K562 (cell line): Measurements from ENCODE around the gene MGA. TPM values are rescaled to one million over a fixed set of nuclear protein-coding genes. Genes with fewer than 3 reads are reported as not detected.

Experiments
- CXXC5 ChIP-seq: fragments of 250-450 bp; sonication (Bioruptor Pico); IDR thresholded peaks from 2 replicates; pipeline ENCODE4 v1.8.0; 2022; ENCODE audit warnings: inconsistent platforms, mild to moderate bottlenecking, moderate library complexity
- TEAD1 ChIP-seq, 2 experiments: fragments of 450-650 bp in 1 of 2; sonication (generic) in 1 of 2; formaldehyde crosslinking; IDR thresholded peaks; 2 replicates each; pipeline versions ENCODE4 v1.4.0 to v1.8.0; 2020 to 2022; ENCODE audit warnings: mild to moderate bottlenecking in 2 of 2, missing genetic modification reagents in 1 of 2
- ZNF24 ChIP-seq: fragments of 450-650 bp; IDR thresholded peaks from 2 replicates; pipeline ENCODE4 v1.6.1; 2016
- ZNF77 ChIP-seq: fragments of 250-450 bp; sonication (Bioruptor Pico); IDR thresholded peaks from 2 replicates; pipeline ENCODE4 v1.5.0; 2020
- polyA plus RNA-seq, 8 experiments: library from polyadenylated mRNA; depleted of rRNA in 4 of 8; stranded (reverse) in 5 of 8; unstranded in 3 of 8; fragments of >200 nt; fragmentation: Nextera tagmentation in 2 of 8; fragmentation: Illumina TruSeq in 1 of 8; extraction: Ambion mirVana in 2 of 8; extraction: Trizol in 1 of 8; gene quantifications; 2 replicates each; pipeline versions ENCODE4 v1.2.1 to v1.2.3, GENCODE V29; 2011 to 2014; ENCODE audit warnings: inconsistent platforms in 1 of 8, missing spikeins in 1 of 8
- total RNA-seq, 7 experiments: library from RNA; depleted of rRNA in 6 of 7; stranded (reverse); fragments of >200 nt in 6 of 7; fragmentation: Illumina TruSeq in 2 of 7; extraction: Trizol in 2 of 7; gene quantifications; 2 replicates each; pipeline versions ENCODE4 v1.2.1 to v1.2.3, GENCODE V29; 2011 to 2021; ENCODE audit warnings: low replicate concordance in 1 of 7
- TF ChIP-seq, protein P1 (sequence below), 2 experiments: fragments of 450-650 bp; conservative IDR thresholded peaks; 2 replicates each; pipeline ENCODE4 v1.6.1; 2017; ENCODE audit warnings: mild to moderate bottlenecking in 2 of 2, moderate library complexity in 2 of 2
- TF ChIP-seq, protein P2 (sequence below): fragments of 450-650 bp; IDR thresholded peaks from 2 replicates; pipeline ENCODE4 v1.7.1; 2018; ENCODE audit warnings: mild to moderate bottlenecking, low read depth; ENCODE audit not compliant: partially characterized antibody
- TF ChIP-seq, protein P3 (sequence below): fragments of 250-450 bp; sonication (Bioruptor Pico); IDR thresholded peaks from 2 replicates; pipeline ENCODE4 v1.4.0; 2020
- TF ChIP-seq, protein P4 (sequence below): fragments of 200-800 bp; sonication (Bioruptor generic); IDR thresholded peaks from 2 replicates; pipeline ENCODE4 v1.6.1; 2016; ENCODE audit warnings: missing genetic modification characterization, missing compliant biosample characterization
- TF ChIP-seq, protein P5 (sequence below): fragments of 250-450 bp; sonication (Bioruptor Pico); IDR thresholded peaks from 2 replicates; pipeline ENCODE4 v1.8.0; 2022; ENCODE audit warnings: moderate library complexity, mild to moderate bottlenecking, inconsistent platforms

Gene MGA
- total and polyA plus RNA-seq, 9 of the 15 experiments (the other 6 are each of a cell fraction or from before 2014, with no cell fraction given) = 4.7 to 56.1 (median 21.1) TPM

DNA sequence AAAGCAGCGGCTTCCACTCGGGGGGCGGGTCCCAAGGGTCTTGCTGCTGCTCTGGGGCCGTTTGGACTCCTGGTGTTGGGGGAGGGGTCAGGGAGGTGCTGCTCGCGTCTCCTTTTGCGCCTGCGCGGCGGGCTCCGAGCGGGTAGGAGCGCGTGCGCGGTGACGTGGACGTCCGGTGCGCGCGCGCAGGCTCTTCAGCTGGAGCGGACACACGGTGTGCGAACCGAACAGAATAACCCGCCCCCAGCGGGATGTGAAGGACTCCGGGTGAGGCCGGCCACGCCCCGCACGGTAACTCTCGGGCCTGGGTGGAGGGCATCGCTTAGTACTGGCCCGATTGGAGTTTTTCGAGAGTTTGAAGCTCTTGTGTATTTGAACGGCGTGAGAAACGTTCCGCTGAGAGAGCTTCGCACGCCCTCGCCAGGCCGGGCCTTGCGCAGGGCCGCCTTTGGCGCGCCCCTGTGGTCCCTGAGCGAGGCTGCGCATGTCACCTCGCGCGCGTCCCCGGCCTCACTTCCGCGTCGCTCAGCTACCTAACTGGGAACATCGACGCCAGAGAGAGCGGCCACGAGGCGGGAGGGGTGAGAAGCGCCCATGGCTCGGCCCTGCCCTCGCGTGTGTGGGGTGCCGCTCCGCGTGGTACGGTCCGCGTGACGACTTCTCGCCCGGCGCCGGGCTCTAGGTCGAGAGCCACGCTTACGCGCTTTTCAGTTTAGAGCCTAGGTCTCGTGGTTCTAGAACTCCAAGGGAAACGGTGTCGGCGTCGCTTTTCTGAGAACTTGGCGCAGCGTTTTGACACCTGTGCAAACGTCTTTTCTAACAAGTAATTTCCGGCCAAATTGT lies at the start of gene MGA (continued):
- TF ChIP-seq, protein P1, sequence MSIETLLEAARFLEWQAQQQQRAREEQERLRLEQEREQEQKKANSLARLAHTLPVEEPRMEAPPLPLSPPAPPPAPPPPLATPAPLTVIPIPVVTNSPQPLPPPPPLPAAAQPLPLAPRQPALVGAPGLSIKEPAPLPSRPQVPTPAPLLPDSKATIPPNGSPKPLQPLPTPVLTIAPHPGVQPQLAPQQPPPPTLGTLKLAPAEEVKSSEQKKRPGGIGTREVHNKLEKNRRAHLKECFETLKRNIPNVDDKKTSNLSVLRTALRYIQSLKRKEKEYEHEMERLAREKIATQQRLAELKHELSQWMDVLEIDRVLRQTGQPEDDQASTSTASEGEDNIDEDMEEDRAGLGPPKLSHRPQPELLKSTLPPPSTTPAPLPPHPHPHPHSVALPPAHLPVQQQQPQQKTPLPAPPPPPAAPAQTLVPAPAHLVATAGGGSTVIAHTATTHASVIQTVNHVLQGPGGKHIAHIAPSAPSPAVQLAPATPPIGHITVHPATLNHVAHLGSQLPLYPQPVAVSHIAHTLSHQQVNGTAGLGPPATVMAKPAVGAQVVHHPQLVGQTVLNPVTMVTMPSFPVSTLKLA (conservative IDR thresholded peaks at IDR 0.05) = peak; percentile 93 to 95
- TF ChIP-seq CXXC5 = peak; percentile 94
- TF ChIP-seq, protein P2, sequence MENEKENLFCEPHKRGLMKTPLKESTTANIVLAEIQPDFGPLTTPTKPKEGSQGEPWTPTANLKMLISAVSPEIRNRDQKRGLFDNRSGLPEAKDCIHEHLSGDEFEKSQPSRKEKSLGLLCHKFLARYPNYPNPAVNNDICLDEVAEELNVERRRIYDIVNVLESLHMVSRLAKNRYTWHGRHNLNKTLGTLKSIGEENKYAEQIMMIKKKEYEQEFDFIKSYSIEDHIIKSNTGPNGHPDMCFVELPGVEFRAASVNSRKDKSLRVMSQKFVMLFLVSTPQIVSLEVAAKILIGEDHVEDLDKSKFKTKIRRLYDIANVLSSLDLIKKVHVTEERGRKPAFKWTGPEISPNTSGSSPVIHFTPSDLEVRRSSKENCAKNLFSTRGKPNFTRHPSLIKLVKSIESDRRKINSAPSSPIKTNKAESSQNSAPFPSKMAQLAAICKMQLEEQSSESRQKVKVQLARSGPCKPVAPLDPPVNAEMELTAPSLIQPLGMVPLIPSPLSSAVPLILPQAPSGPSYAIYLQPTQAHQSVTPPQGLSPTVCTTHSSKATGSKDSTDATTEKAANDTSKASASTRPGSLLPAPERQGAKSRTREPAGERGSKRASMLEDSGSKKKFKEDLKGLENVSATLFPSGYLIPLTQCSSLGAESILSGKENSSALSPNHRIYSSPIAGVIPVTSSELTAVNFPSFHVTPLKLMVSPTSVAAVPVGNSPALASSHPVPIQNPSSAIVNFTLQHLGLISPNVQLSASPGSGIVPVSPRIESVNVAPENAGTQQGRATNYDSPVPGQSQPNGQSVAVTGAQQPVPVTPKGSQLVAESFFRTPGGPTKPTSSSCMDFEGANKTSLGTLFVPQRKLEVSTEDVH = peak; percentile 71
- peak; percentile 58 for TF ChIP-seq ZNF24
- TF ChIP-seq, protein P3, sequence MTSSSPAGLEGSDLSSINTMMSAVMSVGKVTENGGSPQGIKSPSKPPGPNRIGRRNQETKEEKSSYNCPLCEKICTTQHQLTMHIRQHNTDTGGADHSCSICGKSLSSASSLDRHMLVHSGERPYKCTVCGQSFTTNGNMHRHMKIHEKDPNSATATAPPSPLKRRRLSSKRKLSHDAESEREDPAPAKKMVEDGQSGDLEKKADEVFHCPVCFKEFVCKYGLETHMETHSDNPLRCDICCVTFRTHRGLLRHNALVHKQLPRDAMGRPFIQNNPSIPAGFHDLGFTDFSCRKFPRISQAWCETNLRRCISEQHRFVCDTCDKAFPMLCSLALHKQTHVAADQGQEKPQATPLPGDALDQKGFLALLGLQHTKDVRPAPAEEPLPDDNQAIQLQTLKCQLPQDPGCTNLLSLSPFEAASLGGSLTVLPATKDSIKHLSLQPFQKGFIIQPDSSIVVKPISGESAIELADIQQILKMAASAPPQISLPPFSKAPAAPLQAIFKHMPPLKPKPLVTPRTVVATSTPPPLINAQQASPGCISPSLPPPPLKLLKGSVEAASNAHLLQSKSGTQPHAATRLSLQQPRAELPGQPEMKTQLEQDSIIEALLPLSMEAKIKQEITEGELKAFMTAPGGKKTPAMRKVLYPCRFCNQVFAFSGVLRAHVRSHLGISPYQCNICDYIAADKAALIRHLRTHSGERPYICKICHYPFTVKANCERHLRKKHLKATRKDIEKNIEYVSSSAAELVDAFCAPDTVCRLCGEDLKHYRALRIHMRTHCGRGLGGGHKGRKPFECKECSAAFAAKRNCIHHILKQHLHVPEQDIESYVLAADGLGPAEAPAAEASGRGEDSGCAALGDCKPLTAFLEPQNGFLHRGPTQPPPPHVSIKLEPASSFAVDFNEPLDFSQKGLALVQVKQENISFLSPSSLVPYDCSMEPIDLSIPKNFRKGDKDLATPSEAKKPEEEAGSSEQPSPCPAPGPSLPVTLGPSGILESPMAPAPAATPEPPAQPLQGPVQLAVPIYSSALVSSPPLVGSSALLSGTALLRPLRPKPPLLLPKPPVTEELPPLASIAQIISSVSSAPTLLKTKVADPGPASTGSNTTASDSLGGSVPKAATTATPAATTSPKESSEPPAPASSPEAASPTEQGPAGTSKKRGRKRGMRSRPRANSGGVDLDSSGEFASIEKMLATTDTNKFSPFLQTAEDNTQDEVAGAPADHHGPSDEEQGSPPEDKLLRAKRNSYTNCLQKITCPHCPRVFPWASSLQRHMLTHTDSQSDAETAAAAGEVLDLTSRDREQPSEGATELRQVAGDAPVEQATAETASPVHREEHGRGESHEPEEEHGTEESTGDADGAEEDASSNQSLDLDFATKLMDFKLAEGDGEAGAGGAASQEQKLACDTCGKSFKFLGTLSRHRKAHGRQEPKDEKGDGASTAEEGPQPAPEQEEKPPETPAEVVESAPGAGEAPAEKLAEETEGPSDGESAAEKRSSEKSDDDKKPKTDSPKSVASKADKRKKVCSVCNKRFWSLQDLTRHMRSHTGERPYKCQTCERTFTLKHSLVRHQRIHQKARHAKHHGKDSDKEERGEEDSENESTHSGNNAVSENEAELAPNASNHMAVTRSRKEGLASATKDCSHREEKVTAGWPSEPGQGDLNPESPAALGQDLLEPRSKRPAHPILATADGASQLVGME (CRISPR knock-in tag) = peak; percentile 74; the same call in 1 of the 2 replicates
- TF ChIP-seq ZNF77 (CRISPR knock-in tag) = no peak
- TF ChIP-seq, protein P4, sequence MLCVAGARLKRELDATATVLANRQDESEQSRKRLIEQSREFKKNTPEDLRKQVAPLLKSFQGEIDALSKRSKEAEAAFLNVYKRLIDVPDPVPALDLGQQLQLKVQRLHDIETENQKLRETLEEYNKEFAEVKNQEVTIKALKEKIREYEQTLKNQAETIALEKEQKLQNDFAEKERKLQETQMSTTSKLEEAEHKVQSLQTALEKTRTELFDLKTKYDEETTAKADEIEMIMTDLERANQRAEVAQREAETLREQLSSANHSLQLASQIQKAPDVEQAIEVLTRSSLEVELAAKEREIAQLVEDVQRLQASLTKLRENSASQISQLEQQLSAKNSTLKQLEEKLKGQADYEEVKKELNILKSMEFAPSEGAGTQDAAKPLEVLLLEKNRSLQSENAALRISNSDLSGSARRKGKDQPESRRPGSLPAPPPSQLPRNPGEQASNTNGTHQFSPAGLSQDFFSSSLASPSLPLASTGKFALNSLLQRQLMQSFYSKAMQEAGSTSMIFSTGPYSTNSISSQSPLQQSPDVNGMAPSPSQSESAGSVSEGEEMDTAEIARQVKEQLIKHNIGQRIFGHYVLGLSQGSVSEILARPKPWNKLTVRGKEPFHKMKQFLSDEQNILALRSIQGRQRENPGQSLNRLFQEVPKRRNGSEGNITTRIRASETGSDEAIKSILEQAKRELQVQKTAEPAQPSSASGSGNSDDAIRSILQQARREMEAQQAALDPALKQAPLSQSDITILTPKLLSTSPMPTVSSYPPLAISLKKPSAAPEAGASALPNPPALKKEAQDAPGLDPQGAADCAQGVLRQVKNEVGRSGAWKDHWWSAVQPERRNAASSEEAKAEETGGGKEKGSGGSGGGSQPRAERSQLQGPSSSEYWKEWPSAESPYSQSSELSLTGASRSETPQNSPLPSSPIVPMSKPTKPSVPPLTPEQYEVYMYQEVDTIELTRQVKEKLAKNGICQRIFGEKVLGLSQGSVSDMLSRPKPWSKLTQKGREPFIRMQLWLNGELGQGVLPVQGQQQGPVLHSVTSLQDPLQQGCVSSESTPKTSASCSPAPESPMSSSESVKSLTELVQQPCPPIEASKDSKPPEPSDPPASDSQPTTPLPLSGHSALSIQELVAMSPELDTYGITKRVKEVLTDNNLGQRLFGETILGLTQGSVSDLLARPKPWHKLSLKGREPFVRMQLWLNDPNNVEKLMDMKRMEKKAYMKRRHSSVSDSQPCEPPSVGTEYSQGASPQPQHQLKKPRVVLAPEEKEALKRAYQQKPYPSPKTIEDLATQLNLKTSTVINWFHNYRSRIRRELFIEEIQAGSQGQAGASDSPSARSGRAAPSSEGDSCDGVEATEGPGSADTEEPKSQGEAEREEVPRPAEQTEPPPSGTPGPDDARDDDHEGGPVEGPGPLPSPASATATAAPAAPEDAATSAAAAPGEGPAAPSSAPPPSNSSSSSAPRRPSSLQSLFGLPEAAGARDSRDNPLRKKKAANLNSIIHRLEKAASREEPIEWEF (CRISPR knock-in tag) = no peak
- TF ChIP-seq, protein P5, sequence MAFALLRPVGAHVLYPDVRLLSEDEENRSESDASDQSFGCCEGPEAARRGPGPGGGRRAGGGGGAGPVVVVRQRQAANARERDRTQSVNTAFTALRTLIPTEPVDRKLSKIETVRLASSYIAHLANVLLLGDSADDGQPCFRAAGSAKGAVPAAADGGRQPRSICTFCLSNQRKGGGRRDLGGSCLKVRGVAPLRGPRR (CRISPR knock-in tag) = no peak
- peak; percentile 48 to 94; a peak in 3 of 4 replicates for TF ChIP-seq TEAD1 (CRISPR knock-in tag; IDR thresholded peaks at IDR 0.05)
